Measurements from ENCODE around the gene PPP1R12B. TPM values are rescaled to one million over a fixed set of nuclear protein-coding genes. Genes with fewer than 3 reads are reported as not detected.

The PPP1R12B gene
- total RNA-seq, 1 donor from 2014 or later = 7.2 TPM

GRCh38 chr1:202561240-202561639 lies 212.7 kb downstream of the PPP1R12B start:
- H3K4me1 Mint-ChIP-seq (ENCODE audit: unreplicated experiment) = no peaks in the 10 kb centered on the region
- no peak overlapping the region for H3K4me3 Mint-ChIP-seq (ENCODE audit: unreplicated experiment)
- H3K27ac Mint-ChIP-seq (ENCODE audit: unreplicated experiment) = no peak overlapping the region
- H3K27me3 Mint-ChIP-seq (ENCODE audit: unreplicated experiment) = no peaks in the 10 kb centered on the region
- no peak for DNase-seq (ENCODE audit: low spot score)
- H3K9me3 Mint-ChIP-seq (ENCODE audit: unreplicated experiment) = no peaks in the 10 kb centered on the region
- no peak for TF ChIP-seq CTCF (IDR thresholded peaks at IDR 0.05; ENCODE audit: unreplicated experiment)
- no peaks in the 10 kb centered on the region for H3K36me3 Mint-ChIP-seq (ENCODE audit: low read depth, unreplicated experiment)

GRCh38 chr1:202561726-202562443 lies 213.4 kb downstream of the PPP1R12B start:
- Mint-ChIP-seq H3K4me1 (ENCODE audit: unreplicated experiment) (no peaks in the 10 kb centered on the region), H3K9me3 (ENCODE audit: unreplicated experiment) (no peaks in the 10 kb centered on the region), H3K4me3 (ENCODE audit: unreplicated experiment) (no peak overlapping the region), H3K27me3 (ENCODE audit: unreplicated experiment) (no peaks in the 10 kb centered on the region), H3K27ac (ENCODE audit: unreplicated experiment) (no peak overlapping the region), H3K36me3 (ENCODE audit: low read depth, unreplicated experiment) (no peaks in the 10 kb centered on the region)
- no peak for DNase-seq (ENCODE audit: low spot score)
- TF ChIP-seq CTCF (IDR thresholded peaks at IDR 0.05; ENCODE audit: unreplicated experiment) = no peak

DNA sequence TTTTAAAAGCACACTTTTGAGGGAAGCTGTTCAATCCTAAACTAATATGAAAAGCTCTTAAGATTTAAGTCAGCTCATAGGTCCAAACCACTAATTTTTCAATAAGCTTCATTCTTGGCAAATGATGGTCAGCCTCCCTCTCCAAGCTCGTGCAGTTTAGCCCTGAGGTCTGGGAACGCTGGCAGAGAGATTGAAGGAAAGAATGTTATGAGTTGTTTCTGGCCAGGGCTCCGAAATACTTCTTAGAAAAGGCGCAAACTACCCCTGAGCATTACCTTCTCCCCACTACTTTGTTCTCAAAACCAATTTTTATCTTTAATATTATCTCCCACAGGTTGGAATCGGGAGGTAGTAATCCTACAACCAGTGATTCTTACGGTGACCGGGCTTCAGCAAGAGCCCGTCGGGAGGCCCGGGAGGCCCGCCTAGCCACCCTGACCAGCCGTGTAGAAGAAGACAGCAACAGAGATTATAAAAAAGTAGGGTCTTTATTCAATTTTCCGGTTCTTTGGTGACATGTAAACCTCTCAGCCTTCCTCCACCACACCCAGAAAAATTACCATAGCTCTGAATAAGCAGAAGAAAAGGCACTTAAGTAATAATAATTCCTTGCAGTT lies 214.1 kb downstream of the PPP1R12B start:
- Mint-ChIP-seq H3K4me3 (ENCODE audit: unreplicated experiment) (no peak overlapping the region), H3K36me3 (ENCODE audit: low read depth, unreplicated experiment) (no peaks in the 10 kb centered on the region), H3K27me3 (ENCODE audit: unreplicated experiment) (no peaks in the 10 kb centered on the region), H3K27ac (ENCODE audit: unreplicated experiment) (no peak overlapping the region), H3K9me3 (ENCODE audit: unreplicated experiment) (no peaks in the 10 kb centered on the region), H3K4me1 (ENCODE audit: unreplicated experiment) (no peaks in the 10 kb centered on the region)
- no peak for DNase-seq (ENCODE audit: low spot score)
- TF ChIP-seq CTCF (IDR thresholded peaks at IDR 0.05; ENCODE audit: unreplicated experiment) = no peak

- no peaks in the 10 kb centered on the region for H3K4me1 Mint-ChIP-seq (ENCODE audit: unreplicated experiment)
- H3K27ac Mint-ChIP-seq (ENCODE audit: unreplicated experiment) = no peak overlapping the region
- H3K27me3 Mint-ChIP-seq (ENCODE audit: unreplicated experiment) = no peaks in the 10 kb centered on the region
- no peak for DNase-seq (ENCODE audit: low spot score)
- H3K4me3 Mint-ChIP-seq (ENCODE audit: unreplicated experiment) = no peak overlapping the region
- no peaks in the 10 kb centered on the region for H3K36me3 Mint-ChIP-seq (ENCODE audit: low read depth, unreplicated experiment)
- H3K9me3 Mint-ChIP-seq (ENCODE audit: unreplicated experiment) = no peaks in the 10 kb centered on the region
- TF ChIP-seq CTCF (IDR thresholded peaks at IDR 0.05; ENCODE audit: unreplicated experiment) = no peak
Observed at GRCh38 chr1:202563818-202564217, 215.3 kb downstream of the PPP1R12B start.

GRCh38 chr1:202564958-202565495 lies 216.5 kb downstream of the PPP1R12B start:
- Mint-ChIP-seq H3K36me3 (ENCODE audit: low read depth, unreplicated experiment) (no peaks in the 10 kb centered on the region), H3K4me3 (ENCODE audit: unreplicated experiment) (no peak overlapping the region), H3K4me1 (ENCODE audit: unreplicated experiment) (no peaks in the 10 kb centered on the region), H3K27me3 (ENCODE audit: unreplicated experiment) (no peaks in the 10 kb centered on the region), H3K9me3 (ENCODE audit: unreplicated experiment) (no peaks in the 10 kb centered on the region), H3K27ac (ENCODE audit: unreplicated experiment) (no peak overlapping the region)
- TF ChIP-seq CTCF (IDR thresholded peaks at IDR 0.05; ENCODE audit: unreplicated experiment) = no peak
- DNase-seq (ENCODE audit: low spot score) = no peak
